T-helper 2 cell (primary cell): ENCODE data around the gene PTTG1IP2.

ENCODE experiments used
- DNase-seq, 5 experiments: peaks; one replicate each; pipeline versions ENCODE4 v3.0.0 to v3.0.0-alpha.2; 2012 to 2022

Gene PTTG1IP2

GRCh38 chr7:90483251-90483650 is 13.8 kb downstream of the PTTG1IP2 start:
- no peak for DNase-seq

DNA sequence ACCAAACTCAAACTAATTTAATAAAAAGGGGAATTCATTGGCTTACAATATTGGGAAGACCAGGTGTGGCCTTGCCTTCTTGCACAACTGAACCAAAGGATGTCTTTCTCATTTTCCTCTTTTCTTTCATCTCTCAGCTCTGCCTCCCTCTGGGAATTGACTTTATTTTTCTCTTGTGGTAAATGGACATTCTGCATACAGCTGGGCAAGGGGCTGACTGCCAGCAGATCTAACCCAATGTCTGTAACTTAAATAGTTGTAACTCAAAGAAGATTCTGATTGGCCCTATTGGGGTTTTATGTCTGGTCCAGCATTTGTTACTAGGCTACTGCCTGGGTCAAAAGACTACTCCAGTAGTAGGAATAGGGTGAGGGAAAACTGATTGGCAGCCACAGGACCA is 15.3 kb downstream of the PTTG1IP2 start:
- no peak for DNase-seq

DNA sequence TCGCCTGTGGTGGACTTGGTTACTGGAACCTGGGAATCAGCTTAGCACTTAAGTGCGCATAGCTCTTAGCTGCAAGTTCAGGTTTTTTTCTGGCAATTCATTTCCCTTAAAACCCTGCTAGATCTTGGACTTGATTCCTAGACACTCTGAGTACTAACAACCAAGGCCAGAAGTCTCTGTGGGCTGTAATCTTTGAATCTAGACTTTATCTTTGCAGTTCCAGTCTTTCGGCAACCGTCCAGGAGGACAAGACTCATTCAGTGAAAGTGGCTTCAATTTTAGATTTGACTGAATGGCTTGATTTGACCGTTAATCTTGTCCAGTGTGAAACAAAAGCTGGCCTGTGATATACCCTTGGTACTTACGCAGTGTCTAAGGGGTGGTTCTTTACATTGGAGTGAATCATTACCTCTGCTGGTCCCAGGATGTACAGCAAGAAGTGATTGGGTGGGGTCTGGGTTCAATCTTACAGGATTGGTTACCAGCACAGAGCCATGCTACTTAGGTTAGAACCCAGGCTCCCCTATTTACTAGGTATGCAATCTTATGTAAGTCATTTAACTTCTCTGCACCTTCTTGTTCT is 16.4 kb downstream of the PTTG1IP2 start:
- no peak for DNase-seq

DNA sequence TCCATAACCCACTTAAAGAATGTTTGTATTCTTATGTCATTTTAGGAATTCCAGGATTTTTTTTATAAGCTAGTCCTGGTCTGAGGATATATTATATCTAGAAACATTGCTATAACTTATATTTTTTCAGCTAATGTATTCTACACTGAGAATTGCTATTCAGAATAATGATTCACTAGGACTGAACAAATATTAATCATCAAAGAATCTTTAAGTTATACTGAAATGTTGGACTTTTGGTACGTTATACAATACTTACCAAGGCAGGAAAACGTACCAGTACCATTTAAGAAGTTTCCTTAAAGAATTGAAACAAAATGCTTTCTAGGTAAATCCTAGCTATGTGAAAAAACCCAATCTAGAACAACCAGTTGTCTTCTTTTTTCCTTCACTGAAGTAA is 18.4 kb downstream of the PTTG1IP2 start:
- DNase-seq: no peak

- DNase-seq: no peak
These were observed 18.8 kb downstream of the PTTG1IP2 start for GRCh38 chr7:90488220-90488619.

GRCh38 chr7:90492250-90492649 is 22.8 kb downstream of the PTTG1IP2 start:
- DNase-seq: no peak

DNA sequence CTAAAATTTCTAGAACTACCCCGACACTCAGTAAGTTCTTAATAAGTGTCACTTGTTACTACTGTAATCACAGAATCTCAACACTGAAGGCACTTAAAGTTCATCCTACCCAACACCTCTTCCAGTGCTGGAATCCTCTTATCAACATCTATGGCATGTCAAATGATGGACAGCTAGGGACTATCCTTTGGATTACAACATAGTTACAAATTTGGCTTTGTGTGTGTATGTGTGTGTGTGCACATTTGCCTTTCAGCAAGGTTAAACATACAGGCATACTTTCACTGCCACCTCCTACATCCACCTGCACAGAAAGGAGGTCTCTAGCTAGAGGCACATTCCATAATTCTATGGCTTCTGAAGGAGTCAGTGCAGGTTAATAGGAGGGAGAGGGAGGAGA is 25.8 kb downstream of the PTTG1IP2 start:
- no peak for DNase-seq

DNA sequence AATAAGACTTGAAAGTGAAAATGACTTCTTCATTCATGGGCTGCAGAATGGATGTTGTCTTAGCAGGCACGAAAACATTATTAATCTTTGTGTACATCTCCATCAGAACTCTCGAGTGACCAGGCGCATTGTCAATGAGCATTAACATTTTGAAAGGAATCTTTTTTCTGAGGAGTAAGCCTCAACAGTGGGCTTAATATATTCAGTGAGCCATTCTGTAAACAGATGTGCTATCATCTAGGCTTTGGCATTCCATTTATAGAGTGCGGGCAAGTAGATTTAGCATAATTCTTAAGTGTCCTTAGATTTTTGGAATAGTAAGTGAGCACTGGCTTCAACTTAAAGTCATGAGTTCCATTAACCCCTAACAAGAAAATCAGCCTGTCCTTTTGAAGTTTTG is 33.1 kb downstream of the PTTG1IP2 start:
- no peak for DNase-seq

DNA sequence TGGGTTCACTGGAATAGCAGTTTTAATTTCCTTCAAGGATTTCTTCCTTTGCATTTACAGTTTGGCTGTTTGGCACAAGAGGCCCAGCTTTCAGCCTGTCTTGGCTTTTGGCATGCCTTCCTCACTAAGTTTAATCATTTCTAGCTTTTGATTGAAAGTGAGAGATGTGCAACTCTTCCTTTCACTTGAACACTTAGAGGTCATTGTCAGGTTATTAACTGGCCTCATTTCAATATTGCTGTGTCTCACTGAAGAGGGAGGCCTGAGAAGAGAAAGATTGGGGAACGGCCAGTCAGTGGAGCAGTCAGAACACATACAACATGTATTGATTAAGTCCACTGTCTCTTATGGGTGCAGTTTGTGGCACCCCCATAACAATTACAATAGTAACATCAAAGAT is 33.9 kb downstream of the PTTG1IP2 start:
- no peak for DNase-seq

GRCh38 chr7:90507692-90508091 is 38.3 kb downstream of the PTTG1IP2 start:
- DNase-seq: no peak

DNA sequence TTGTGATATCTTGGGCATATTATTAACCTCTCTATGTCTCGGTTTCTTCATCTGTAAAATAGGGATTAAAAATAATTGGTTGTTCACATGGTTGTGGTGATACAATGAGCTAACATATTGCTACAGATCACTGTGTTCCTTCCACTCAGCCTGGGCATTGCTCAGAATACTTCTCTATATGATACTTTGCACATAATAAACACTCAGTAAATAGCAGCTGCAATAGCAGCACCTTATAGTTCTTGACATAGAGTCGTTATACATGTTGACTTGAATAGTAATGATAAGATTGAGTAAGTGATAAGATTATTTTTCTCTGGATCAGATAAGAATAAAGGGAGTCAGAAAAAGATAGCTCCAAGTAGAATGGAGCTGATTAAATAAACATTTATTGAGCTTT is 42.3 kb downstream of the PTTG1IP2 start:
- no peak for DNase-seq

DNA sequence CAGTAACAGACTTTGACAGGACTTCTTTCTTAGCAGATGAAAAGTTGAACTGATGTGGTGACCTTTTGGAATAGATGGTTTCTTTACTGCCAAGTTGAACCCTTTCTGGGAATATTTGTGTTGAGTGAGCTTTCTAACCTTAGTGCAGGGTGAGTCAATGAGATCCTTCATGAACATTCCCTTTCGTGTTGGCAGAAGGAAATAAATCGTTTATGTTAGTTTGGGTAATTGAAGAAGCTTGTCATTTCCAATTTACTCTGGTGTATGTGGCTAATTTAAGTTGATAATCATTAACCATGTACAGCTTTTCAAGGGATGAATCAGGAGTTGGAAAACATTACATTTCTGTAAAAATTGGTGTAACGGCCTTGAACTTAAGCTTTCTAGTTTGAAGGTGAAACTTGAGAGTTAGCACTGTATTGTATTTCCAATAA is 43.4 kb downstream of the PTTG1IP2 start:
- no peak for DNase-seq

- DNase-seq: no peak
These were observed 46.8 kb downstream of the PTTG1IP2 start for GRCh38 chr7:90516257-90516656.

DNA sequence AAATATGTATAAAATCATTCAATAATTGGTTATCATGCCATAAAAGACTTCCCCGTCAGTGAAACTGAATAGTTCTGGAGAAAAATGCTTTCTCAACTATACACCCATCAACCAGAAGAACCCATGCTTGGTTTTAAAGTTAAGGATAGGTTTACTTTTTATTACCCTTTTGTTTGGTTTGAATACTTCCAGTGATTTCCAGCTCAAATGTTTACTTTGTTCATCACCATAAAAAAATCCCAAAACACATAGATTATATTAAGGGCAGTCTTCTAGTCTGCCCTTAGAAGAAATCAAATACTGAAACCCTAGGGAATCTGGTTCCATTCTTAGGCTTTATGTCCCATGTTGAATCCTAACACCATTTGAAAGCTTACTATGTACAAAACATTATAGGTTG is 49.2 kb downstream of the PTTG1IP2 start:
- no peak for DNase-seq

DNA sequence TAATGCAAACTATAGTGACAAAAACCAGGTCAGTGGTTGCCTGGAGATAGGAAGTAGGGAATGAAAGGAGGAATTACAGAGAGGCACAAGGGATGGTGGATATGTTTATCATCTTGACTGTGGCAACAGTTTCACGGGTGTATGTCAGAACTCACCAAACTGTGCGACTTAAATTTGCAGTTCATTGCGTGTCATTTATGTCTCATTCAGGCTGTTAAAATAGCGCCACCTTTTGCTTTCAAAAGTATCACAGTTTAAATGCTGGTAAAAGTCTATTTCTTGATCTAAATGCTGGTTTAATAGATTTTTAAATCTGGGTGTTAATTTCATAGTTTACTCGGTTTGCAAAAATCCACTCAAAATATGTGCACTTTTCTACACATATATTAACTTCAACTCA is 51.0 kb downstream of the PTTG1IP2 start:
- peak in 1 of 5 experiments; percentile 1 for DNase-seq

DNA sequence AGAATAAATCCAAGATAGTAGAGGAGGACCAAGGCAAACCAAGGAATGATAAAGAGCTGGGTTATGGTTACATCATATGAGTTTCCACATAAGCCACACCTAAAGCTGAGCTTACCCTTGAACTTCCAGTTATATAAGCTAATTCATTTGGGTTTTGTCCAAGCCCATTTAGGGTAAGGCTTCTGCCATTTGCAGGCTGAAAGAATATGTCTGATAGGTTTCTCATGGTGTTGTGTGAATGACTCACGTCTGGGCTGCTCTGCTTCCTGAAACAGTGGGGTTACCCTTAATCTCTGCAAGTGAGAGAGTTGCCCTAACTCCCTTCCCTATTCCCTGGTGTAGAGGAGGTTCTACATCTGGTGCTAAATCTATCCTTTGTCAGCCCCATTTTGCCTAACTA is 60.8 kb downstream of the PTTG1IP2 start:
- DNase-seq: no peak

- DNase-seq: no peak
These were observed 62.9 kb downstream of the PTTG1IP2 start for GRCh38 chr7:90532231-90532929.

- no peak for DNase-seq
These were observed 67.0 kb downstream of the PTTG1IP2 start for GRCh38 chr7:90536449-90536848.

- no peak for DNase-seq
These were observed 69.0 kb downstream of the PTTG1IP2 start for GRCh38 chr7:90538405-90538804.

GRCh38 chr7:90540406-90540805 is 71.0 kb downstream of the PTTG1IP2 start:
- DNase-seq: no peak

GRCh38 chr7:90551036-90551435 is 81.6 kb downstream of the PTTG1IP2 start:
- DNase-seq: no peak

DNA sequence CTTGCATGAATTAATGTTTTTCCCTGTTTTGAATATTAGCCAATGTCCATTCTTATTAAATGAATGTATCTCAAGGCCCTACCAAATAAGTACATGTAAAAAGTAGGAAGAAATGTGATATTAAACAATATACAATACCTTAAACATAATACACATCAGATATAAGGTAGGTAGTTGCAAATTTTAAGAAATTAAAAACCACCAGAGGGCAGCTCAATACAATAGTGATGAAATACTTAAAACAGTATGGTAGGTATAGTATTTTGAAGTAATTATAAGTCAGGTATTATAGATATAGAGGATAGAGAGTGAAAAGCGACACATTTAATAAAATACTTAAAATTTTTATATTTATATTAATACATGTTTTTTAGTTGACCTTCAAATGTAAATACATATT is 83.1 kb downstream of the PTTG1IP2 start:
- DNase-seq: no peak

GRCh38 chr7:90560730-90561129 is 91.3 kb downstream of the PTTG1IP2 start:
- DNase-seq: no peak
